ENCODE data around the gene DRAXIN.

DNA sequence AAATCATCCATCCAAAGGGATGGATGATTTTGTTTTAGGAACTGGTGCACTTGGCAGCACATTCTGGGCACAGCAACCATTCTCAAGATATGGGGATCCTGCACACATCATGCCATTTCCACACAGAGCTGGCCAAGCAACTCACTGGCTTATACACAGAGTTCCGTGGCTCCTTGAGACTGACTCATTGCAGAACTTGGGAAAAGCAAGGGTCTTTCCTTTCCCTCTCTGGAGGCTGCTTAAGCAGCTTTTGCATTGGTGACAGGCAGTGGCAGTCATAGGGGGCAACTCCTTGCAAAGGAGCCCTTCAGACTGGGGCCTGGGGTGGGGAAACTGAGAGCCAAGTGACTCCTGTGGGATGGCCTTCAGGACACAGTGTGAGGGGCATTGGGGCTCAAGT lies 8.7 kb upstream of the DRAXIN start:
- TF ChIP-seq RAD21 (IDR thresholded peaks at IDR 0.05; ENCODE audit: low read length) = no peak
- TF ChIP-seq, protein P1, sequence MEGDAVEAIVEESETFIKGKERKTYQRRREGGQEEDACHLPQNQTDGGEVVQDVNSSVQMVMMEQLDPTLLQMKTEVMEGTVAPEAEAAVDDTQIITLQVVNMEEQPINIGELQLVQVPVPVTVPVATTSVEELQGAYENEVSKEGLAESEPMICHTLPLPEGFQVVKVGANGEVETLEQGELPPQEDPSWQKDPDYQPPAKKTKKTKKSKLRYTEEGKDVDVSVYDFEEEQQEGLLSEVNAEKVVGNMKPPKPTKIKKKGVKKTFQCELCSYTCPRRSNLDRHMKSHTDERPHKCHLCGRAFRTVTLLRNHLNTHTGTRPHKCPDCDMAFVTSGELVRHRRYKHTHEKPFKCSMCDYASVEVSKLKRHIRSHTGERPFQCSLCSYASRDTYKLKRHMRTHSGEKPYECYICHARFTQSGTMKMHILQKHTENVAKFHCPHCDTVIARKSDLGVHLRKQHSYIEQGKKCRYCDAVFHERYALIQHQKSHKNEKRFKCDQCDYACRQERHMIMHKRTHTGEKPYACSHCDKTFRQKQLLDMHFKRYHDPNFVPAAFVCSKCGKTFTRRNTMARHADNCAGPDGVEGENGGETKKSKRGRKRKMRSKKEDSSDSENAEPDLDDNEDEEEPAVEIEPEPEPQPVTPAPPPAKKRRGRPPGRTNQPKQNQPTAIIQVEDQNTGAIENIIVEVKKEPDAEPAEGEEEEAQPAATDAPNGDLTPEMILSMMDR (IDR thresholded peaks at IDR 0.05) = no peak
- no peak for TF ChIP-seq FOSL2 (IDR thresholded peaks at IDR 0.05; ENCODE audit: borderline replicate concordance, low read depth)
- no peak for TF ChIP-seq CHD2 (IDR thresholded peaks at IDR 0.05; ENCODE audit: low read length, partially characterized antibody)

Data from SK-N-SH (cell line).